Measurements from ENCODE around the gene INVS.
"Not testable (repeated sequence)": the region's sequence is repeated elsewhere in the genome, so short reads cannot be mapped to it uniquely, and the experiment has no call there.

- not testable (repeated sequence) for TF ChIP-seq CTCF (conservative IDR thresholded peaks at IDR 0.05; ENCODE audit: low read length); EZH2phosphoT487 (IDR thresholded peaks at IDR 0.05; ENCODE audit: borderline replicate concordance, low read depth, low read length)
These were observed 36.4 kb upstream of the INVS start for GRCh38 chr9:100062683-100063082.

All from OCI-LY7 (cell line).